SK-N-SH (cell line): ENCODE results near the gene CDK14.

Source experiments
- CTCF ChIP-seq: fragments of 200-600 bp; sonication (generic); IDR thresholded peaks from 2 replicates; pipeline ENCODE4 v1.6.1; 2017; ENCODE audit warnings: antibody characterized with exemption, mild to moderate bottlenecking, moderate library complexity
- EP300 ChIP-seq, 2 experiments: IDR thresholded peaks; 2 replicates each; pipeline versions ENCODE4 v1.4.0 to v1.6.1; 2012; ENCODE audit warnings: borderline replicate concordance in 1 of 2, low read depth in 1 of 2, low read length in 1 of 2
- EZH2phosphoT487 ChIP-seq: fragments of 200-600 bp; sonication (generic); IDR thresholded peaks from 2 replicates; pipeline ENCODE4 v1.6.1; 2017; ENCODE audit warnings: low read depth, mixed run types, mild to moderate bottlenecking, antibody characterized with exemption, moderate library complexity, borderline replicate concordance
- RXRA ChIP-seq: IDR thresholded peaks from 2 replicates; pipeline ENCODE4 v1.4.0; 2012; ENCODE audit warnings: low read depth, mild to moderate bottlenecking, borderline replicate concordance

DNA sequence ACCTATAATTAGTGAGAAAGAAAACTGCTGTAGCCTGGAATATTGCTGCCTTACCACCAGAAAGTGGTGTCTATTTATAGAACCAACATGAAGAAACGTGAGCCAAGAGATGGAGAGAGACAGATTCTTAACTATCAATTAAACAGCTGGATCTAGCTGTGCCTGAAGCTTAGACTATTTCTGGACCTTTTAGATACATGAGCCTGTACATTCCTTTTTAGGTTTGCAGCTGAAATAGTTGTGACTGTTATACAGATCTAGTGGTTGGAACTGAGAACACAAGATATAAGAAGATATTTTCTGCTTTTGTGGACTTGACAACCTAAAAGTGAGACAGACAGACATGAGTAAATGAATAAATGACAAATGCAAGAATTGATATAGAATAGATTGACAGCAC, 73.4 kb downstream of the CDK14 start:
- TF ChIP-seq CTCF (no peak), EZH2phosphoT487 (no peak), RXRA (no peak), EP300 (IDR thresholded peaks at IDR 0.05; ENCODE audit: borderline replicate concordance in 1 of 2, low read depth in 1 of 2, low read length in 1 of 2) (no peak)
